NT2/D1 (cell line): ENCODE results near the gene CRTC2.

Experiments
- YY1 ChIP-seq: IDR thresholded peaks from 2 replicates; pipeline ENCODE4 v1.6.1; 2011; ENCODE audit not compliant: insufficient read length, insufficient read depth
- ZNF274 ChIP-seq: IDR thresholded peaks from 2 replicates; pipeline ENCODE4 v1.6.1; 2011; ENCODE audit warnings: mild to moderate bottlenecking, low read depth, low read length

DNA sequence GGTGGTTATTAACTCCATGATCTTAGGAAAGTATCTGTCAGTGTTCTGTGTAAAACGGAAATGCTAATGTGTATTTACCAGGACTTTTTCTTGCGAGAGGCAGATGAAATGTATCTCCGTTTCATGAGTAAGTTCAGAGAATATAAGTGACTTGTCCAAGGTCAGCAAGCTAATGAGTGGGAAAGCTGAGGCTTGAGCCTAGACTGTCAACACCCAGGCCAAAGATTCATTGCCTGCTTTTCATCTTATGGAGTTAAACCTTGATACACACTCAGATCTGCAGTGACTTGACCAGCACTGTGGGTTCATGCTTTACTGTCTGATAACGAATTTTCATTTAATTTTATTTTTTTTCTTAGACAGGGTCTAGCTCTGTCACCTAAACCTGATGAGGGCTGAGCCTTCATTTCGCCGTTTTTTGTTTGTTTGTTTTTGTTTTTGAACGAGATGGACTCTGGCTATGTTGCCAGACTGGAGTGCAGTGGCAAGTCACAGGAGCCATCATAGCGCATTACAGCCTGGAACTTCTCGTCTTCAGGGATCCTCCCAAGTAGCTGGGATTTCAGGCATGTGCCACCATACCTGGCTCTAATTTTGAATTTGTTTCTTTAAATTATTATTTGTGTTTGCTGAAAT lies 20.0 kb upstream of the CRTC2 start:
- TF ChIP-seq ZNF274 (no peak), YY1 (no peak)
